ENCODE results near the gene PDE3B. TPM values are rescaled to one million over a fixed set of nuclear protein-coding genes. Genes with fewer than 3 reads are reported as not detected.

The PDE3B gene
- total RNA-seq, 3 donors from 2014 or later: 14.1 to 177 (median 17.3) TPM

DNA sequence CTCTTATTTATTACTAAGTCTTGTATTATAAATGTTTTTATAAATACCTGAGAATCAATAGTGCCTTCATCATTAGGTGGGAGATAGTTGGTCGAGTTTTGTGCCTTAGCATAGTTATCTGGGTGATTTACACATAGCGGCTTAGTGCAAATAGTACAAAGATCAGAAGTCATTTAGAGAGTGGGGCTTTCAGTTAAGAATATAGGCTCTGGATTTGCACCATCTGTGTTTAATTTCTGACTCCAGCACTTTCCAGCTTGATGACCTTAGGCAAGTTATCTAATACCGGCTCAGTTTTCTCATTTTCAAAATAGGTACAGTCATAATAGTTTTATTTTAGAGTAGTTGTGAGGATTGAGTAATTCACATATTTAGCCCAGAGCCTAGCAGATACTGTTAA, 26.4 kb downstream of the PDE3B start:
- intact Hi-C loops (cut with DNase I; ENCODE audit: low total_unique reads): no loop called here
- TF ChIP-seq, protein P1, sequence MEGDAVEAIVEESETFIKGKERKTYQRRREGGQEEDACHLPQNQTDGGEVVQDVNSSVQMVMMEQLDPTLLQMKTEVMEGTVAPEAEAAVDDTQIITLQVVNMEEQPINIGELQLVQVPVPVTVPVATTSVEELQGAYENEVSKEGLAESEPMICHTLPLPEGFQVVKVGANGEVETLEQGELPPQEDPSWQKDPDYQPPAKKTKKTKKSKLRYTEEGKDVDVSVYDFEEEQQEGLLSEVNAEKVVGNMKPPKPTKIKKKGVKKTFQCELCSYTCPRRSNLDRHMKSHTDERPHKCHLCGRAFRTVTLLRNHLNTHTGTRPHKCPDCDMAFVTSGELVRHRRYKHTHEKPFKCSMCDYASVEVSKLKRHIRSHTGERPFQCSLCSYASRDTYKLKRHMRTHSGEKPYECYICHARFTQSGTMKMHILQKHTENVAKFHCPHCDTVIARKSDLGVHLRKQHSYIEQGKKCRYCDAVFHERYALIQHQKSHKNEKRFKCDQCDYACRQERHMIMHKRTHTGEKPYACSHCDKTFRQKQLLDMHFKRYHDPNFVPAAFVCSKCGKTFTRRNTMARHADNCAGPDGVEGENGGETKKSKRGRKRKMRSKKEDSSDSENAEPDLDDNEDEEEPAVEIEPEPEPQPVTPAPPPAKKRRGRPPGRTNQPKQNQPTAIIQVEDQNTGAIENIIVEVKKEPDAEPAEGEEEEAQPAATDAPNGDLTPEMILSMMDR (IDR thresholded peaks at IDR 0.05): no peak
- no peak for TF ChIP-seq POLR2AphosphoS5 (IDR thresholded peaks at IDR 0.05)
- TF ChIP-seq POLR2A (IDR thresholded peaks at IDR 0.05): no peak
- no peak for DNase-seq (ENCODE audit: low spot score in 2 of 2)
- H3K9me3 ChIP-seq: no peaks in the 10 kb centered on the region
- no peaks in the 10 kb centered on the region for H3K27me3 ChIP-seq
- no peak overlapping the region for H3K27ac ChIP-seq
- H3K4me3 ChIP-seq: no peak overlapping the region
- H3K36me3 ChIP-seq: no peaks in the 10 kb centered on the region
- no peaks in the 10 kb centered on the region for H3K4me1 ChIP-seq

DNA sequence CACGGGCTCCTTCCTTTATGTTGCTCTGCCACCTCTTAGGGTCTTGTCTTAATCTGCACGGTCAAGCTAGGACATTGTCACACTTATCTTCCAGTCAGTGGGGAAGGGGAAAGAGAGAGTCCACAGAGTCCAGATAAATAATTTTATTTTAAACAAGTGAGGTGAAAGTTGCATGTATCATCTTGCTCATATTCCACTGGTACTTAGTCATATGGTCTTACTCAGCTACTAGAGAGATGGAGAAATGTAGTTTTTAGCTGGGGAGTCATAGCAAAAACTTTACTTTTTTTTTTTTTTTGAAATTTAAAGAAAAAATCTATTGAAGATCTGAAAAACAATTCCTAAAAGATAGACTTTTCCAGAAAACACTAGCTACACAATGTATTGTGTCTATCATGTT, 29.0 kb downstream of the PDE3B start:
- H3K4me1 ChIP-seq: no peaks in the 10 kb centered on the region
- no peak for TF ChIP-seq POLR2A (IDR thresholded peaks at IDR 0.05)
- TF ChIP-seq, protein P1 (IDR thresholded peaks at IDR 0.05): no peak
- no peak for TF ChIP-seq POLR2AphosphoS5 (IDR thresholded peaks at IDR 0.05)

DNA sequence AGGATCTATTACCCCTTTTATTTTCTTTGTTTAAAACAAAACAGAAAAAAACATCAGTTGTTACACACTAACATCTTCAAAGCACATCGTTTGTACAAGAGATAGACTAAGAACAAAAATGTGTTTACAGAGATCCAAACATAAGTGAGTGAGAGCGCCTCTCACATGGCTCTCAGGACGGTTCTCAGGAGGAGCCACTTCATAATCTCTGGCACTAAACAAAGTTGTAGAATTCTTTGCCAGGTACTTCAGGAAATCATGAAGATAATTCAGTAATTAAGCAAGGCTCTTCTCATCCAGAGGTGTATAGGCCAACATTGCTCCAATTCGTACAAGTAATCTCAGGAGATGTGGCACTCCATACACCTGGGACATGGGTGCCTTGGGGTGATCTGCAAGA, 29.8 kb downstream of the PDE3B start:
- TF ChIP-seq POLR2A (IDR thresholded peaks at IDR 0.05): no peak
- TF ChIP-seq POLR2AphosphoS5 (IDR thresholded peaks at IDR 0.05): no peak
- TF ChIP-seq, protein P1 (IDR thresholded peaks at IDR 0.05): no peak
- DNase-seq (ENCODE audit: low spot score in 2 of 2): no peak
- no peak overlapping the region for H3K27ac ChIP-seq
- H3K4me3 ChIP-seq: no peak overlapping the region
- H3K4me1 ChIP-seq: no peaks in the 10 kb centered on the region
- intact Hi-C loops (cut with DNase I; ENCODE audit: low total_unique reads): no loop called here
- H3K27me3 ChIP-seq: no peaks in the 10 kb centered on the region
- no peaks in the 10 kb centered on the region for H3K9me3 ChIP-seq
- no peaks in the 10 kb centered on the region for H3K36me3 ChIP-seq

More for the DNA sequence above, 29.0 kb downstream of the PDE3B start:
- no peak overlapping the region for H3K4me3 ChIP-seq
- no peaks in the 10 kb centered on the region for H3K36me3 ChIP-seq
- no peak for DNase-seq (ENCODE audit: low spot score in 2 of 2)
- intact Hi-C loops (cut with DNase I; ENCODE audit: low total_unique reads): no loop called here
- no peaks in the 10 kb centered on the region for H3K27me3 ChIP-seq
- no peaks in the 10 kb centered on the region for H3K9me3 ChIP-seq
- H3K27ac ChIP-seq: no peak overlapping the region

DNA sequence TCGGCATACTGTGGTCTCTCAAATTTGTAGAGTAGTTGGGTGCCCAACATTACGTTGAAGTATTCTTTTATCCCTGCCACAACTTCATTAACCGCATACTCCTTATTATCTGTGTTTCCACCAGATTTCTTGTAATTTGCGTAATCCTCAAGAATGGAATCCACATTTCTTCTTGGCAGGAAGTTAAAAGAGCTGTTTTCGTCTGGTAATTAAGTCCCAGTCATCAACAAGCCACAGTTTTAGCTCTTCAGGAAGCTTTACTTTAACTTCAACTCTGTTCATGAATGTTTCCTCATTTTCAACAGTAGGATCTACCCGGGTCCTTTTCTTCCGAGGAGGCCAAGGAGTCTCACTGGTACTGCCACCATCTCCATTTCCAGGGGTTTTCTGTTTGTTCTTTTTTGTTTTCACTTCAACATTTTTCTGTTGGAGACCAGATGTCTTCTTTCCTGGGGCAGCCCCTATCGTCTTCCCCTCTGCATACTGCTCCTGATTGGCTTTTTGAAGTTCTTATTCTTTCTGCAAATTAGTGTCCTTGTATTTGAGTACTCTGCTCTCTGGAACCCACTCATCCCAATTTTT, 30.3 kb downstream of the PDE3B start:
- intact Hi-C loops (cut with DNase I; ENCODE audit: low total_unique reads): no loop called here
- DNase-seq (ENCODE audit: low spot score in 2 of 2): no peak
- Histone ChIP-seq H3K27ac (no peak overlapping the region), H3K36me3 (no peaks in the 10 kb centered on the region), H3K9me3 (no peaks in the 10 kb centered on the region), H3K4me3 (no peak overlapping the region), H3K4me1 (no peaks in the 10 kb centered on the region), H3K27me3 (no peaks in the 10 kb centered on the region)
- TF ChIP-seq POLR2A (IDR thresholded peaks at IDR 0.05): no peak

DNA sequence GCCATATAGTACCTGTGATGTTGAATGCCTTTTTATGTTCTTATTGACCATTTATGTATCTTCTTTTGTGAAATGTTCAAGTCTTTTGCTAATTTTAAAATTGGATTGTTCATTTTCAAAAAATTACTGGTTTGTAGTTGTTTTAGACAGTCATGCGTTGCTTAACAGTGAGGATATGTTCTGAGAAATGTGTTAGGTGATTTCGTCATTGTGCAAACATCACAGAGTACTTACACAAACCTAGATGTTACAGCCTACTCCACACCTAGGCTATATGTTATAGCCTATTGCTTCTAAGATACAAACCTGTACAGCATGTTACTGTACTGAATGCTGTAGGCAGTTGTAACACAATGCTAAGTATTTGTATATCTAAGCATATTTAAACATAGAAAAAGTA, 32.5 kb downstream of the PDE3B start:
- H3K9me3 ChIP-seq: peaks cover 0 to 9% of the 10 kb centered on the region in 2 donors
- TF ChIP-seq POLR2AphosphoS5 (IDR thresholded peaks at IDR 0.05) (no peak), POLR2A (IDR thresholded peaks at IDR 0.05) (no peak)
- TF ChIP-seq, protein P1 (IDR thresholded peaks at IDR 0.05): no peak
- no peaks in the 10 kb centered on the region for H3K27me3 ChIP-seq
- DNase-seq (ENCODE audit: low spot score in 2 of 2): no peak
- H3K4me3 ChIP-seq: no peak overlapping the region
- no peaks in the 10 kb centered on the region for H3K36me3 ChIP-seq
- H3K27ac ChIP-seq: no peak overlapping the region
- intact Hi-C loops (cut with DNase I; ENCODE audit: low total_unique reads): no loop called here
- no peaks in the 10 kb centered on the region for H3K4me1 ChIP-seq

DNA sequence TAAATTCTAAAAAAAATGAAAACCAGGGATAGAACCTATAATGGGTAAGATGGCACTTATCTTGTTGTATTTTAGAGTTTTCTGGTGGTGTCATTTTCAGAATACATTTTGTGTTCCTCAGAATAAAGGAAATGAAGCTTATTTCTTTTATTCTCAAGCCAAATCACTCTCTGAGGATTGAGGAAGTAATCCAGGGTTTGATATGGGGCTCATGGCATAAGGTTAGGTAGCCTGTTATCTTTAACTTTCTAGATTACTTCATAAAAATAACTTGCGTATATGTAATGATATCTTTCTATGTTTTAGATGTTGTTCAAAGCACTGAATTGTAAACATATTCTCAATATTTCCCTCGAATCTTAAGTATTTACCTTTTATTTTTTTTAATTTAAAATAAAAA, 33.5 kb downstream of the PDE3B start:
- intact Hi-C loops (cut with DNase I; ENCODE audit: low total_unique reads): no loop called here
- no peak for TF ChIP-seq POLR2A (IDR thresholded peaks at IDR 0.05)
- TF ChIP-seq, protein P1 (IDR thresholded peaks at IDR 0.05): no peak
- TF ChIP-seq POLR2AphosphoS5 (IDR thresholded peaks at IDR 0.05): no peak
- Histone ChIP-seq H3K27ac (no peak overlapping the region), H3K9me3 (peaks cover 0 to 9% of the 10 kb centered on the region in 2 donors), H3K27me3 (no peaks in the 10 kb centered on the region), H3K4me3 (no peak overlapping the region), H3K36me3 (no peaks in the 10 kb centered on the region), H3K4me1 (no peaks in the 10 kb centered on the region)
- no peak for DNase-seq (ENCODE audit: low spot score in 2 of 2)

Data from breast epithelium (tissue), 4 donors.